Upper lobe of left lung (tissue), 6 donors: ENCODE data around the gene FAM216A. TPM values are rescaled to one million over a fixed set of nuclear protein-coding genes. Genes with fewer than 3 reads are reported as not detected.
"Not testable (repeated sequence)": the region's sequence is repeated elsewhere in the genome, so short reads cannot be mapped to it uniquely, and the experiment has no call there.

Source experiments
- ATAC-seq, 2 donors: fragments of 200-7000 bp; cut with Tn5 transposase; one replicate each; pipeline ENCODE4 v1.9.1; 2022; ENCODE audit warnings: mild to moderate bottlenecking in 2 of 2, moderate library complexity in 2 of 2; ENCODE audit not compliant: low FRiP score in 2 of 2
- DNase-seq, 2 donors: peaks; one replicate each; pipeline ENCODE4 v3.0.0-alpha.2; 2019 to 2020
- H3K27ac ChIP-seq, 4 donors: fragments of 200-600 bp; sonication (generic); one replicate each; pipeline ENCODE4 v1.5.1; 2016 to 2019
- H3K27me3 ChIP-seq, 4 donors: fragments of 200-600 bp; sonication (generic); one replicate each; pipeline ENCODE4 v1.5.1; 2017 to 2019
- H3K36me3 ChIP-seq, 4 donors: fragments of 200-600 bp; sonication (generic); one replicate each; pipeline ENCODE4 v1.5.1; 2016 to 2019
- H3K4me1 ChIP-seq, 4 donors: fragments of 200-600 bp; sonication (generic); one replicate each; pipeline ENCODE4 v1.5.1; 2018 to 2019
- H3K4me3 ChIP-seq, 4 donors: fragments of 200-600 bp; sonication (generic); one replicate each; pipeline ENCODE4 v1.5.1; 2017 to 2019; ENCODE audit warnings: mild to moderate bottlenecking in 2 of 4, moderate library complexity in 1 of 4
- H3K9me3 ChIP-seq, 4 donors: fragments of 200-600 bp; sonication (generic); one replicate each; pipeline ENCODE4 v1.5.1; 2018 to 2019
- EP300 ChIP-seq, 4 donors: sonication (generic); formaldehyde crosslinking; IDR thresholded peaks; one replicate each; pipeline ENCODE4 v1.5.1; 2017; ENCODE audit warnings: antibody characterized with exemption in 4 of 4, control low read depth in 2 of 4
- POLR2A ChIP-seq, 4 donors: fragments of 450-650 bp; IDR thresholded peaks; one replicate each; pipeline ENCODE4 v1.5.1; 2016 to 2017; ENCODE audit warnings: antibody characterized with exemption in 4 of 4, mild to moderate bottlenecking in 2 of 4
- POLR2AphosphoS5 ChIP-seq, 2 donors: sonication (generic); formaldehyde crosslinking; IDR thresholded peaks; one replicate each; pipeline ENCODE4 v1.5.1; 2017; ENCODE audit warnings: antibody characterized with exemption in 2 of 2
- WGBS, 2 donors: methylation state at CpG; one replicate each; pipeline ENCODE4 v1.1.5; 2017 to 2018; 5-methylcytosine and 5-hydroxymethylcytosine counted together
- total RNA-seq, 6 donors: library from RNA; depleted of rRNA in 4 of 6; stranded (reverse); fragments of >200 nt in 4 of 6; gene quantifications; one replicate each; pipeline versions ENCODE4 v1.1.0 to v1.2.1, GENCODE V29; 2016 to 2021
- TF ChIP-seq, protein P1 (sequence below), 6 experiments: fragments of 450-650 bp in 4 of 6; fragments of 200-600 bp in 2 of 6; sonication (generic) in 2 of 6; IDR thresholded peaks; one replicate each; pipeline ENCODE4 v1.5.1; 2016 to 2019; ENCODE audit warnings: antibody characterized with exemption in 6 of 6
- donor health status: DM: no; HTN: no; CAD: no; lungs with moderate emphysema.
- donor health status: DM: no; HTN: yes; CAD: no; lungs with severe emphysema.

The FAM216A gene
- total RNA-seq, 6 donors from 2014 or later, result 3.1 to 6.1 (median 3.2) TPM

- Histone ChIP-seq H3K27ac (no peak overlapping the region), H3K4me3 (no peak overlapping the region), H3K36me3 (no peaks in the 10 kb centered on the region), H3K27me3 (no peaks in the 10 kb centered on the region), H3K9me3 (no peaks in the 10 kb centered on the region), H3K4me1 (peaks cover 0 to 4% (median 2%) of the 10 kb centered on the region in 4 donors)
- ATAC-seq, result no peak
- WGBS, 2 donors, result 83 to 89% methylated on average over 4 of the region's 4 CpGs
- no peak for TF ChIP-seq POLR2AphosphoS5 (IDR thresholded peaks at IDR 0.05)
- TF ChIP-seq, protein P1, sequence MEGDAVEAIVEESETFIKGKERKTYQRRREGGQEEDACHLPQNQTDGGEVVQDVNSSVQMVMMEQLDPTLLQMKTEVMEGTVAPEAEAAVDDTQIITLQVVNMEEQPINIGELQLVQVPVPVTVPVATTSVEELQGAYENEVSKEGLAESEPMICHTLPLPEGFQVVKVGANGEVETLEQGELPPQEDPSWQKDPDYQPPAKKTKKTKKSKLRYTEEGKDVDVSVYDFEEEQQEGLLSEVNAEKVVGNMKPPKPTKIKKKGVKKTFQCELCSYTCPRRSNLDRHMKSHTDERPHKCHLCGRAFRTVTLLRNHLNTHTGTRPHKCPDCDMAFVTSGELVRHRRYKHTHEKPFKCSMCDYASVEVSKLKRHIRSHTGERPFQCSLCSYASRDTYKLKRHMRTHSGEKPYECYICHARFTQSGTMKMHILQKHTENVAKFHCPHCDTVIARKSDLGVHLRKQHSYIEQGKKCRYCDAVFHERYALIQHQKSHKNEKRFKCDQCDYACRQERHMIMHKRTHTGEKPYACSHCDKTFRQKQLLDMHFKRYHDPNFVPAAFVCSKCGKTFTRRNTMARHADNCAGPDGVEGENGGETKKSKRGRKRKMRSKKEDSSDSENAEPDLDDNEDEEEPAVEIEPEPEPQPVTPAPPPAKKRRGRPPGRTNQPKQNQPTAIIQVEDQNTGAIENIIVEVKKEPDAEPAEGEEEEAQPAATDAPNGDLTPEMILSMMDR (IDR thresholded peaks at IDR 0.05), result no peak
- TF ChIP-seq POLR2A (IDR thresholded peaks at IDR 0.05), result no peak
- no peak for TF ChIP-seq EP300 (IDR thresholded peaks at IDR 0.05)
- no peak for DNase-seq
Observed at GRCh38 chr12:110508071-110508586, 39.5 kb downstream of the FAM216A start.

DNA sequence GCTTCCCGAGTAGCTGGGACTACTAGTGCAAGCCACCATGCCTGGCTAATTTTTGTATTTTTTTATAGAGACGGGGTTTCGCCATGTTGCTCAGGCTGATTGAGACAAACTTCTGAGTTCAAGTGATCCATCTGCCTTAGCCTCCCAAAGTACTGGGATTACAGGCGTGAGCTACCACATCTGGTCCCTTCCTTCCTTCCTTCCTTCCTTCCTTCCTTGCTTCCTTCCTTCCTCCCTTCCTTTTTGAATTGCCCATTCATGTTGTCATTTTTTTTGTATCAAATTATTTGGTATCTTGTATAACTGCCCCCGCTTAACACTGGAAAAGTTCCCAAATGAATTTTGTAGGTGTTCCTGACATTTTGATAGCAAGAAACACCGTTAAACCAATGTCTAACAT is 45.2 kb downstream of the FAM216A start:
- 71 to 72% methylated on average over 6 of the region's 6 CpGs for WGBS, 2 donors
- H3K27me3 ChIP-seq, result no peaks in the 10 kb centered on the region
- ATAC-seq, result no peak
- H3K9me3 ChIP-seq, result no peaks in the 10 kb centered on the region
- no peak overlapping the region for H3K4me3 ChIP-seq
- H3K4me1 ChIP-seq, result peaks cover 0 to 4% (median 2%) of the 10 kb centered on the region in 4 donors
- H3K27ac ChIP-seq, result no peak overlapping the region
- DNase-seq, result no peak
- H3K36me3 ChIP-seq, result no peaks in the 10 kb centered on the region
- TF ChIP-seq POLR2A (IDR thresholded peaks at IDR 0.05), result no peak
- TF ChIP-seq, protein P1 (IDR thresholded peaks at IDR 0.05), result no peak
- no peak for TF ChIP-seq POLR2AphosphoS5 (IDR thresholded peaks at IDR 0.05)
- no peak for TF ChIP-seq EP300 (IDR thresholded peaks at IDR 0.05)

- DNase-seq, result no peak
- peaks cover 0 to 4% (median 2%) of the 10 kb centered on the region in 4 donors for H3K4me1 ChIP-seq
- ATAC-seq, result no peak
- no peaks in the 10 kb centered on the region for H3K36me3 ChIP-seq
- no peak overlapping the region for H3K4me3 ChIP-seq
- no peaks in the 10 kb centered on the region for H3K27me3 ChIP-seq
- TF ChIP-seq EP300 (IDR thresholded peaks at IDR 0.05), result no peak
- no peak for TF ChIP-seq POLR2A (IDR thresholded peaks at IDR 0.05)
- TF ChIP-seq, protein P1 (IDR thresholded peaks at IDR 0.05), result no peak
- no peak for TF ChIP-seq POLR2AphosphoS5 (IDR thresholded peaks at IDR 0.05)
- no peak overlapping the region for H3K27ac ChIP-seq
- H3K9me3 ChIP-seq, result no peaks in the 10 kb centered on the region
- WGBS, 2 donors, result 63 to 90% methylated on average over 1 of the region's 1 CpG
Observed at GRCh38 chr12:110514363-110514762, 45.7 kb downstream of the FAM216A start.

DNA sequence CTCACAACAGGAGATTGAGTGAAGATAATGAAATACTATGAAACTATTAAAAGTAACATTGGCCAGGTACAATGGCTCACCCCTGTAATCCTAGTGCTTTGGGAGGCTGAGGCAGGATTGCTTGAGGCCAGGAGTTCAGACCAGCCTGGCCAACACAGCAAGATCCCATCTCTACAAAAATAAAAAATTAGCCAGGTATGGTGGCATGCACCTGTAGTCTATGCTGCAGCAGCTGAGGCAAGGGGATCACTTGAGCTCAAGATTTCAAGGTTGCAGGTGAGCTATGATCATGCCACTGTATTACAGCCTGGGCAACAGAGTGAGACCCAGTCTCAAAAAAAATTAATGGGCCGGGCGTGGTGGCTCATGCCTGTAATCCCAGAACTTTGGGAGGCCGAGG is 48.4 kb downstream of the FAM216A start:
- no peak for TF ChIP-seq POLR2A (IDR thresholded peaks at IDR 0.05)
- TF ChIP-seq EP300 (IDR thresholded peaks at IDR 0.05), result no peak
- TF ChIP-seq POLR2AphosphoS5 (IDR thresholded peaks at IDR 0.05), result no peak
- TF ChIP-seq, protein P1 (IDR thresholded peaks at IDR 0.05), result no peak
- no peaks in the 10 kb centered on the region for H3K36me3 ChIP-seq
- ATAC-seq, result no peak

DNA sequence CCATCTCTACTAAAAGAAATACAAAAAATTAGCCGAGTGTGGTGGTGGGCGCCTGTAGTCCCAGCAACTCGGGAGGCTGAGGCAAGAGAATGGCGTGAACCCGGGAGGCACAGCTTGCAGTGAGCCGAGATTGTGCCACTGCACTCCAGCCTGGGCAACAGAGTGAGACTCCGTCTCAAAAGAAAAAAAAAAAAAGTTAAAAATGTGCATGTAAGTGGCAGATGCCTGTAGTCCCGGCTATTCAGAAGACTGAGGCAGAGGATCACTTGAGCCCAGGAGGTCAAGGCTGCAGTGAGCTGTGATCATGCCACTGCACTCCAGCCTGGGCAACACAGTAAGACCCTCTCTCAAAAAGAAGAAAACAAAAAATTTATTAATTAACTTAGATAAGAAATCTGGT is 49.4 kb downstream of the FAM216A start:
- not testable (repeated sequence) for DNase-seq, H3K4me3 ChIP-seq, ATAC-seq, H3K27ac ChIP-seq, H3K9me3 ChIP-seq, H3K27me3 ChIP-seq, H3K4me1 ChIP-seq, H3K36me3 ChIP-seq
- 96 to 99% methylated on average over 8 of the region's 8 CpGs for WGBS, 2 donors

More for the DNA sequence above, 48.4 kb downstream of the FAM216A start:
- Histone ChIP-seq H3K27me3 (no peaks in the 10 kb centered on the region), H3K4me3 (no peak overlapping the region), H3K4me1 (peaks cover 0 to 4% (median 2%) of the 10 kb centered on the region in 4 donors), H3K9me3 (no peaks in the 10 kb centered on the region), H3K27ac (no peak overlapping the region)
- DNase-seq, result no peak
- WGBS, 2 donors, result 88 to 91% methylated on average over 3 of the region's 3 CpGs

DNA sequence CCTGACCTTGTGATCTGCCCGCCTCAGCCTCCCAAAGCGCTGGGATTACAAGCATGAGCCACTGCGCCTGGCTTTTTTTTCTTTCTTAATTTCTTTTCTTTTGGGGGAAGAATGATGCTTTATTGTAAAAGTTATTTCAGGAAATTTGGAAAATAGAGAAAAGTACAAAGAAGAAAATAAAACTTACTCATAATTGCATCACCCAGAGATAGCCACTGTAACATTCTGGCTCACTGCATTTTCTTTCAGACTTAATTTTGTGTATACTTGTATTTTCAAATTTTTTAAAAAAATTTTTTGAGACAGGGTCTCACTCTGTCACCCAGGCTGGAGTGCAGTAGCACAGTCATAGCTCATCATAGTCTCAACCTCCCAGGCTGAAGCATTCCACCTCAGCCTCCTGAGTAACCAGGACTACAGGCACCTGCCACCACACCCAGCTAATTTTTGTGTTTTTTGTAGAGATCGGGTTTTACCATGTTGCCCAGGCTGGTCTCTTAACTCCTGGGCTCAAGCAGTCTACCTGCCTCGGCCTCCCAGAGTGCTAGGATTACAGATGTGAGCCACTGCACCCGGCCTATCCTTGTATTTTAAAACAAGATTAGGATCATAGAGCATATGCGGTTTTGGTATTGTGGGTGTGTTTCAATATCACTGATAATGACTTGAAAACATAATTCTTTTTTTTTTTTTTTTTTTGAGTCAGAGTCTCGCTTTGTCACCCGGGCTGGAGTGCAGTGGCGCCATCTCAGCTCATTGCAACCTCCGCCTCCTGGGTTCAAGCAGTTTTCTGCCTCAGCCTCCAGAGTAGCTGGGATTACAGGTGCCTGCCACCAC is 52.4 kb downstream of the FAM216A start:
- not testable (repeated sequence) for ATAC-seq, H3K27me3 ChIP-seq, H3K36me3 ChIP-seq, H3K4me1 ChIP-seq, H3K9me3 ChIP-seq, H3K27ac ChIP-seq, DNase-seq, H3K4me3 ChIP-seq
- WGBS, 2 donors, result 92 to 97% methylated on average over 11 of the region's 11 CpGs
